ENCODE results near the gene ADGRL3.

Gene ADGRL3

GRCh38 chr4:62051332-62051731 is 851.2 kb downstream of the ADGRL3 start:
- DNase-seq: no peak

- no peak for DNase-seq
These were observed 853.8 kb downstream of the ADGRL3 start for GRCh38 chr4:62053974-62054373.

GRCh38 chr4:62057031-62057430 is 856.9 kb downstream of the ADGRL3 start:
- no peak for DNase-seq

- no peak for DNase-seq
These were observed 858.4 kb downstream of the ADGRL3 start for GRCh38 chr4:62058571-62058970.

GRCh38 chr4:62070291-62070852 is 870.2 kb downstream of the ADGRL3 start:
- no peak for DNase-seq

GRCh38 chr4:62075089-62075488 is 875.0 kb downstream of the ADGRL3 start:
- no peak for DNase-seq

GRCh38 chr4:62075521-62075920 is 875.4 kb downstream of the ADGRL3 start:
- DNase-seq: no peak

- no peak for DNase-seq
These were observed 877.3 kb downstream of the ADGRL3 start for GRCh38 chr4:62077406-62077805.

- DNase-seq: no peak
These were observed 880.3 kb downstream of the ADGRL3 start for GRCh38 chr4:62080431-62080830.

GRCh38 chr4:62087706-62088105 is 887.6 kb downstream of the ADGRL3 start:
- no peak for DNase-seq

- DNase-seq: no peak
These were observed 893.6 kb downstream of the ADGRL3 start for GRCh38 chr4:62093735-62094134.

GRCh38 chr4:62096881-62097280 is 896.8 kb downstream of the ADGRL3 start:
- DNase-seq: no peak

- no peak for DNase-seq
These were observed 915.1 kb downstream of the ADGRL3 start for GRCh38 chr4:62115216-62115615.

GRCh38 chr4:62117886-62118285 is 917.8 kb downstream of the ADGRL3 start:
- DNase-seq: no peak

GRCh38 chr4:62118558-62118957 is 918.4 kb downstream of the ADGRL3 start:
- DNase-seq: no peak

GRCh38 chr4:62119195-62119594 is 919.1 kb downstream of the ADGRL3 start:
- DNase-seq: no peak

GRCh38 chr4:62126064-62126732 is 926.1 kb downstream of the ADGRL3 start:
- DNase-seq: no peak

Data from NCI-H446 treated with DMSO at 0.1 percent for 48 hours (cell line).